HG02970 (cell line): Measurements from ENCODE around the gene ENPP6.
"Not testable (repeated sequence)": the region's sequence is repeated elsewhere in the genome, so short reads cannot be mapped to it uniquely, and the experiment has no call there.

ENCODE experiments used
- ATAC-seq: cut with Tn5 transposase; IDR thresholded peaks from one replicate; pipeline ENCODE4 v1.9.1; 2021; ENCODE audit warnings: mild to moderate bottlenecking, moderate library complexity, moderate number of reproducible peaks; ENCODE audit not compliant: unreplicated experiment, low FRiP score

Gene ENPP6

GRCh38 chr4:184067931-184068554 is 149.6 kb downstream of the ENPP6 start:
- ATAC-seq: no peak

- ATAC-seq: no peak
Observed at GRCh38 chr4:184066584-184067300, 150.9 kb downstream of the ENPP6 start.

GRCh38 chr4:184064877-184065276 is 152.8 kb downstream of the ENPP6 start:
- ATAC-seq: no peak

GRCh38 chr4:184062769-184063168 is 154.9 kb downstream of the ENPP6 start:
- no peak for ATAC-seq

- ATAC-seq: no peak
Observed at GRCh38 chr4:184061582-184061981, 156.1 kb downstream of the ENPP6 start.

GRCh38 chr4:184059099-184059498 is 158.6 kb downstream of the ENPP6 start:
- no peak for ATAC-seq

- ATAC-seq: no peak
Observed at GRCh38 chr4:184058026-184058425, 159.6 kb downstream of the ENPP6 start.

- ATAC-seq: no peak
Observed at GRCh38 chr4:184056877-184057276, 160.8 kb downstream of the ENPP6 start.

- ATAC-seq: no peak
Observed at GRCh38 chr4:184053434-184053833, 164.2 kb downstream of the ENPP6 start.

- ATAC-seq: no peak
Observed at GRCh38 chr4:184052616-184053015, 165.1 kb downstream of the ENPP6 start.

GRCh38 chr4:184051262-184051661 is 166.4 kb downstream of the ENPP6 start:
- ATAC-seq: not testable (repeated sequence)

GRCh38 chr4:184046148-184046547 is 171.5 kb downstream of the ENPP6 start:
- no peak for ATAC-seq

- ATAC-seq: no peak
Observed at GRCh38 chr4:184041156-184041555, 176.5 kb downstream of the ENPP6 start.

- ATAC-seq: no peak
Observed at GRCh38 chr4:184039963-184040383, 177.7 kb downstream of the ENPP6 start.
